ENCODE results near the gene ABCA1. TPM values are rescaled to one million over a fixed set of nuclear protein-coding genes. Genes with fewer than 3 reads are reported as not detected.
A peak's percentile ranks its signal among the peaks of the same experiment; 100 is the strongest.

Gene ABCA1
- total RNA-seq, 2 experiments from 2014 or later = 0.25 to 0.40 TPM

DNA sequence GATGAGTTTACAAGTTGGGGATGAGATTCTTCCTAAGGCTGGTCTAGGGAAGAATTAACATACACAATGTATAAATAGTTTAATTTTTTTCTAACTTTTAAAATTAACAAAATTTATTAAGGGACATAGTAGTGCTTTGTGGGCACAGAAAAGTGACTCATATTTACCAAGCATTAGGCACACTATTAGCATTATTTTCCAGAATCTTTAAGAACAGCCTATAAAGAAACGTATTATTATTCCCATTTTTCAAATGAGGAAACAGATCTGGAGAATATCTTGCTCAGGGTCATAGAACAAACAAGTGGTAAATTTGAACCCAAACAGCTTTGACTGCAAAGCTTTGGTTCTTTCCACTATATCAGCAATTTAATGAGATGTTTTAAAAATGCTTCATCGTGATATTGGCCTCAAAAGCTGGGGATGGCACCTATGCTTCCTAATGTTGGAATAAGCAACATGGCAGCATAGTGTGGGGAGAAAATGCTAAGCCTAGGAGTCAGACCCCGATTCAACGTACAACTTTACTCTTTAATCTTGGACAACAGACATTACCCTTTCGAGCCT is 55.9 kb downstream of the ABCA1 start:
- POLR2A ChIA-PET = no interaction called here
- no peak for DNase-seq
- no peaks in the 10 kb centered on the region for H3K4me1 Mint-ChIP-seq
- H3K27me3 Mint-ChIP-seq = no peaks in the 10 kb centered on the region
- no peak overlapping the region for H3K4me3 Mint-ChIP-seq
- no peaks in the 10 kb centered on the region for H3K36me3 Mint-ChIP-seq (ENCODE audit: low read depth)
- no peaks in the 10 kb centered on the region for H3K9me3 Mint-ChIP-seq
- no peak overlapping the region for H3K27ac Mint-ChIP-seq
- CTCF ChIA-PET = interaction anchor here (1.1 kb wide), 1 partner anchor 9 kb away, joined by 4 read pairs; no protein-coding TSS in a partner anchor

- no peaks in the 10 kb centered on the region for H3K27me3 Mint-ChIP-seq
- H3K9me3 Mint-ChIP-seq = no peaks in the 10 kb centered on the region
- no peaks in the 10 kb centered on the region for H3K4me1 Mint-ChIP-seq
- POLR2A ChIA-PET = interaction anchor here (0.5 kb wide), 1 partner anchor 536 kb away, joined by 6 read pairs; no protein-coding TSS in a partner anchor
- H3K36me3 Mint-ChIP-seq (ENCODE audit: low read depth) = no peaks in the 10 kb centered on the region
- CTCF ChIA-PET = no interaction called here
- no peak overlapping the region for H3K27ac Mint-ChIP-seq
- DNase-seq = no peak
- no peak overlapping the region for H3K4me3 Mint-ChIP-seq
Observed at GRCh38 chr9:104869811-104870210, 58.1 kb downstream of the ABCA1 start.

DNA sequence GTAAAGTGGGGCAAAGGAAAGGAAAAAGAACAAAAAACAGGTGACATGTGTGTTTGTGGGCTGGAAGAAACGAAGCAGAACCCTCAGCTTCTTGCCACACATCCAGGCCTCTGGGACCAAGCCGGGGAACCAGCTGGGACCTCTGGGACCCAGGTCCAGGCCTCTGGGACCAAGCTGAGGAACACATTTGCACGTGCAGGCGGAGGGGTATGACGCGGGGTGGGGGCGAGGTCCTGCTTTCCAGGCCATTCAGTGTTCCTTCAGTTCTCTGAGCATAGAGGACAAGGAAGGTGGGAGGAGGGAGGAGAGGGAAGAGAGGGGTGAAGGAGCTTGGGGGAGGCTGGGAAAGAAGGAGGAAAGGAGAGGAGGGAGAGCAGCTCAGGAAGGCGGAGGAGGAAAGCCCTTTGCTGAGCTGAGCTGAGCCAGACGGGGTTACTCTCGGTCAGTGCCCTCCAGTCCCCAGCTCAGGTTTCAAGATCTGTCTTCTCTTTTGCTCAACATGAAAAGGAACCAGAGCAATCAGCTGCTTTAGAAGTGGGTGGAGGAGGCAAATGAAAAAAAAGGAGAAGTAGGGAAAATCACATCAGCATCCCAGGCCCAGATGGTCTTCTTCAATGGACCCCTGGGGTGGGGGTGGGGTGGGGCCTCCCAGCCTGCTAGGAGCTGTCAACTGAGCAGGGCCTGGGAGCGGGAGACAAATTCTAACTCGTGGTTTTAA is 59.1 kb downstream of the ABCA1 start:
- no peak overlapping the region for H3K4me3 Mint-ChIP-seq
- ChIA-PET CTCF (interaction anchor here (0.7 kb wide), 1 partner anchor 215 kb away, joined by 3 read pairs; no protein-coding TSS in a partner anchor), POLR2A (no interaction called here)

DNA sequence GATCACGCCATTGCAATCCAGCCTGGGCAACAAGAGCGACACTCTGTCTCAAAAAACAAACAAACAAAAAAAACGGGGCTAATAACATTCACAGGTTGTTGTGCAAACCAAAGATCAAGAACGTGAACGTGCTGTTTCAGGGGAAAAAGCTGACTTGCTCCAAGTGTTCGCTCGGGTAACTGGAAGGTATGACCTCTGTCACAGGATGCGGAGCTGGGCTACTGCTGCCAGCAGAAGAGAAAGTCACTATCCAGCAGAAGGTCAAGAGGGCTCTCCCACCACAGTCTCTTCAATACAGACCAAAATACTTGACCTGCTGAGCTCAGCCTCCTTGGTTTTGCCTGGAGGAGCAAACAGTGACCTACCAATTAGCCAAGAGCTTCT is 59.7 kb downstream of the ABCA1 start:
- no peaks in the 10 kb centered on the region for H3K9me3 Mint-ChIP-seq
- no peak overlapping the region for H3K4me3 Mint-ChIP-seq
- no peak overlapping the region for H3K27ac Mint-ChIP-seq
- POLR2A ChIA-PET = no interaction called here
- H3K4me1 Mint-ChIP-seq = no peaks in the 10 kb centered on the region
- H3K27me3 Mint-ChIP-seq = no peaks in the 10 kb centered on the region
- CTCF ChIA-PET = interaction anchor here (0.7 to 1.3 kb wide), 2 partner anchors 12 to 215 kb away, joined by 3 to 4 read pairs; no protein-coding TSS in a partner anchor
- H3K36me3 Mint-ChIP-seq (ENCODE audit: low read depth) = no peaks in the 10 kb centered on the region
- no peak for DNase-seq

More for the DNA sequence above, 59.1 kb downstream of the ABCA1 start:
- no peak for DNase-seq
- Mint-ChIP-seq H3K4me1 (no peaks in the 10 kb centered on the region), H3K27me3 (no peaks in the 10 kb centered on the region), H3K27ac (no peak overlapping the region), H3K36me3 (ENCODE audit: low read depth) (no peaks in the 10 kb centered on the region), H3K9me3 (no peaks in the 10 kb centered on the region)

GRCh38 chr9:104866191-104866590 is 61.8 kb downstream of the ABCA1 start:
- Mint-ChIP-seq H3K27me3 (no peaks in the 10 kb centered on the region), H3K4me1 (no peaks in the 10 kb centered on the region), H3K4me3 (no peak overlapping the region), H3K9me3 (no peaks in the 10 kb centered on the region), H3K27ac (no peak overlapping the region), H3K36me3 (ENCODE audit: low read depth) (no peaks in the 10 kb centered on the region)
- no peak for DNase-seq
- ChIA-PET POLR2A (no interaction called here), CTCF (interaction anchor here (0.6 to 0.7 kb wide), 2 partner anchors 55 to 268 kb away, joined by 3 read pairs; no protein-coding TSS in a partner anchor)

GRCh38 chr9:104864675-104865104 is 63.3 kb downstream of the ABCA1 start:
- H3K27ac Mint-ChIP-seq = no peak overlapping the region
- no peaks in the 10 kb centered on the region for H3K36me3 Mint-ChIP-seq (ENCODE audit: low read depth)
- CTCF ChIA-PET = interaction anchor here (0.7 to 1.9 kb wide), 3 partner anchors 12 to 751 kb away, joined by 4 read pairs; no protein-coding TSS in a partner anchor
- no peak for DNase-seq
- no peak overlapping the region for H3K4me3 Mint-ChIP-seq
- H3K9me3 Mint-ChIP-seq = no peaks in the 10 kb centered on the region
- no peaks in the 10 kb centered on the region for H3K4me1 Mint-ChIP-seq
- no peaks in the 10 kb centered on the region for H3K27me3 Mint-ChIP-seq
- POLR2A ChIA-PET = interaction anchor here (1.1 kb wide), 1 partner anchor 541 kb away, joined by 6 read pairs; no protein-coding TSS in a partner anchor

GRCh38 chr9:104863180-104863883 is 64.6 kb downstream of the ABCA1 start:
- H3K4me1 Mint-ChIP-seq = no peaks in the 10 kb centered on the region
- ChIA-PET POLR2A (interaction anchor here (0.6 kb wide), 1 partner anchor 136 kb away, joined by 4 read pairs; no protein-coding TSS in a partner anchor), CTCF (interaction anchor here (0.5 to 1.9 kb wide), 10 partner anchors 9 to 551 kb away, joined by 3 to 5 read pairs (median 4); no protein-coding TSS in a partner anchor)

GRCh38 chr9:104861397-104861796 is 66.6 kb downstream of the ABCA1 start:
- ChIA-PET CTCF (interaction anchor here (0.6 to 0.9 kb wide), 2 partner anchors 24 to 475 kb away, joined by 3 read pairs; no protein-coding TSS in a partner anchor), POLR2A (interaction anchor here (0.6 kb wide), 2 partner anchors 13 to 650 kb away, joined by 3 read pairs; no protein-coding TSS in a partner anchor)
- Mint-ChIP-seq H3K4me1 (no peaks in the 10 kb centered on the region), H3K9me3 (no peaks in the 10 kb centered on the region), H3K27me3 (no peaks in the 10 kb centered on the region), H3K4me3 (no peak overlapping the region), H3K27ac (no peak overlapping the region), H3K36me3 (ENCODE audit: low read depth) (no peaks in the 10 kb centered on the region)
- DNase-seq = no peak

More at GRCh38 chr9:104863180-104863883, 64.6 kb downstream of the ABCA1 start:
- Mint-ChIP-seq H3K36me3 (ENCODE audit: low read depth) (no peaks in the 10 kb centered on the region), H3K4me3 (no peak overlapping the region), H3K27ac (no peak overlapping the region), H3K27me3 (no peaks in the 10 kb centered on the region), H3K9me3 (no peaks in the 10 kb centered on the region)
- DNase-seq = peak; percentile 60

DNA sequence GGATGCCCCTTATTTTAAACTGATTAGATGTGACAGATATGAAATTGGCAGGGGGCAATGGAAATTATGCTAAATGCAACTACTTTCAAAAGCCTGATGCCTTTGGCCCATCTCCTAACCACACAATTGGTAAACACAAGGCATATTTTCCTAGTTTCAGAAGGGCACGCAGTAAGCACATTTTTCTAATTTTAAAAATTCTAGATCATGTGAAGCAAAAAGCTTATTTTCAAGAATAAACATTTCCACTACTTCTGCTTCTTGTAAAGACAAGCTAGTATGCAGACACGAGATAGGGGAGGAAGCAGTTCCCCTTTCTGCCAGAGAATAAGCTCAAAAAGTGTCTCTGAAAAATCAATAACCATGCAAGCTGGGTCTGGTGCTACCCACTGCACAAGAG is 67.7 kb downstream of the ABCA1 start:
- DNase-seq = no peak
- POLR2A ChIA-PET = no interaction called here
- Mint-ChIP-seq H3K27me3 (no peaks in the 10 kb centered on the region), H3K27ac (no peak overlapping the region), H3K4me3 (no peak overlapping the region), H3K9me3 (no peaks in the 10 kb centered on the region), H3K4me1 (no peaks in the 10 kb centered on the region), H3K36me3 (ENCODE audit: low read depth) (no peaks in the 10 kb centered on the region)
- CTCF ChIA-PET = no interaction called here

GRCh38 chr9:104858846-104859245 is 69.1 kb downstream of the ABCA1 start:
- Mint-ChIP-seq H3K9me3 (no peaks in the 10 kb centered on the region), H3K36me3 (ENCODE audit: low read depth) (no peaks in the 10 kb centered on the region), H3K4me1 (no peaks in the 10 kb centered on the region), H3K27ac (no peak overlapping the region), H3K4me3 (no peak overlapping the region), H3K27me3 (no peaks in the 10 kb centered on the region)
- ChIA-PET CTCF (interaction anchor here (0.6 kb wide), 1 partner anchor 400 kb away, joined by 4 read pairs; no protein-coding TSS in a partner anchor), POLR2A (no interaction called here)
- DNase-seq = no peak

GRCh38 chr9:104858271-104858670 is 69.7 kb downstream of the ABCA1 start:
- DNase-seq = no peak
- no peaks in the 10 kb centered on the region for H3K4me1 Mint-ChIP-seq
- CTCF ChIA-PET = no interaction called here
- H3K9me3 Mint-ChIP-seq = no peaks in the 10 kb centered on the region
- POLR2A ChIA-PET = no interaction called here
- H3K4me3 Mint-ChIP-seq = no peak overlapping the region
- H3K27ac Mint-ChIP-seq = no peak overlapping the region
- H3K36me3 Mint-ChIP-seq (ENCODE audit: low read depth) = no peaks in the 10 kb centered on the region
- no peaks in the 10 kb centered on the region for H3K27me3 Mint-ChIP-seq

GRCh38 chr9:104856413-104856941 is 71.5 kb downstream of the ABCA1 start:
- H3K27ac Mint-ChIP-seq = no peak overlapping the region
- ChIA-PET POLR2A (no interaction called here), CTCF (no interaction called here)
- no peaks in the 10 kb centered on the region for H3K9me3 Mint-ChIP-seq
- H3K4me1 Mint-ChIP-seq = no peaks in the 10 kb centered on the region
- H3K27me3 Mint-ChIP-seq = no peaks in the 10 kb centered on the region
- H3K36me3 Mint-ChIP-seq (ENCODE audit: low read depth) = no peaks in the 10 kb centered on the region
- no peak overlapping the region for H3K4me3 Mint-ChIP-seq
- no peak for DNase-seq

Data from activated CD4-positive, alpha-beta T cell treated with anti-CD3 and anti-CD28 coated beads, Interleukin-2, amount 10 ng/mL, durations not matched to agents 7 days and 5 days (primary cell).